GM20000 (cell line): ENCODE results near the gene PLAC1.

Source experiments
- DNase-seq: peaks from one replicate; pipeline ENCODE4 v3.0.0; 2012; ENCODE audit warnings: low spot score
- TF ChIP-seq, protein P1 (sequence below): IDR thresholded peaks from 2 replicates; pipeline ENCODE4 v1.5.1; 2012; ENCODE audit warnings: mild to moderate bottlenecking, control low read depth; ENCODE audit errors: extremely low read depth, missing control alignments

Gene PLAC1

DNA sequence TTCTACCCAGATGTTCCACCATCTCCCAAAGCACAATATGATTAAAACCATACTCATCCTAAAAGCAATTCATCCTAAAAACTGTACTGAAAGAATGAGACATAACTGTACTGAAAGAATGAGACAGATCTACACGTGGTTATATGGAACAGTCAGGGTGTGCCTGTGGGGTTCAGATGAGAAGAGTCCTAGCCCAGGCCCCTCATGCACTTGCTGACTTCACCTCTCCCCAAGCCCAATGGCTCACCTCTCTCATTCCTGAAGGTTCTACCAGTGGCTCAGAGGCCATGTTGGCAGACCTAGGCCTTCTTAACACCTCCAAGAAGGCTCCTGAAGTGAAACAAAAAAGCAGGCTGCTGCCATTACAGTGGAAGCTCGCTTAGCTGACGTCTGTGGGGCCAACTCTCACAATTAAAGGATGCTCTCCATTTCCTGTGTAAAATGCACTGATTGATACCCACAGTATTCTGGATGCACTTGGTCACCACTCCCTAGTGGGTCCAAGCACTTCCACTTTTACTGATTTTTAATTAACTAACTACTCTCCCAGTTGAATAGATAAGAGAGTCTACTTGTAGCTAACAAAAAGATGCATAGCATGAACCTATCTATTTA is 3.8 kb downstream of the PLAC1 start:
- TF ChIP-seq, protein P1, sequence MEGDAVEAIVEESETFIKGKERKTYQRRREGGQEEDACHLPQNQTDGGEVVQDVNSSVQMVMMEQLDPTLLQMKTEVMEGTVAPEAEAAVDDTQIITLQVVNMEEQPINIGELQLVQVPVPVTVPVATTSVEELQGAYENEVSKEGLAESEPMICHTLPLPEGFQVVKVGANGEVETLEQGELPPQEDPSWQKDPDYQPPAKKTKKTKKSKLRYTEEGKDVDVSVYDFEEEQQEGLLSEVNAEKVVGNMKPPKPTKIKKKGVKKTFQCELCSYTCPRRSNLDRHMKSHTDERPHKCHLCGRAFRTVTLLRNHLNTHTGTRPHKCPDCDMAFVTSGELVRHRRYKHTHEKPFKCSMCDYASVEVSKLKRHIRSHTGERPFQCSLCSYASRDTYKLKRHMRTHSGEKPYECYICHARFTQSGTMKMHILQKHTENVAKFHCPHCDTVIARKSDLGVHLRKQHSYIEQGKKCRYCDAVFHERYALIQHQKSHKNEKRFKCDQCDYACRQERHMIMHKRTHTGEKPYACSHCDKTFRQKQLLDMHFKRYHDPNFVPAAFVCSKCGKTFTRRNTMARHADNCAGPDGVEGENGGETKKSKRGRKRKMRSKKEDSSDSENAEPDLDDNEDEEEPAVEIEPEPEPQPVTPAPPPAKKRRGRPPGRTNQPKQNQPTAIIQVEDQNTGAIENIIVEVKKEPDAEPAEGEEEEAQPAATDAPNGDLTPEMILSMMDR, result no peak

DNA sequence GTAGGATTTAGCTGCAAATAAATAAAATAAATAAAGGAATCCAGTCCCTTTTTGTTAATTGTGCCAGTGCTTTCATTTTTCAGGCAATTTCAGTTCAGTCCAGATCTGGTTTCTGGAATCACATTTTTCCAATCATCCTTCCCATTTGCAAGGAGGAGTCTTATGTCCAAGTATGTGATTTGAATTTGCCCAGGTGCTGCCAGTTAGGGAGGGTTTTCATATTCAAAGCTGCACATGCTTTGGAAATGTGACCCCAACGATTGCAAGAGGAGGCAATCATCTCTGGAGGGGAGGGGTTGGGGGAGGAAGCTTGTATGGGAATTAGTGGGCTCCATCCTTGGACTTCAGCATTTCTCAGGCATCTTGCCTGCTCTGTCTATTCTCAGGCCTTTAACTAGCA is 4.4 kb downstream of the PLAC1 start:
- no peak for DNase-seq
- TF ChIP-seq, protein P1, result no peak

More for the DNA sequence above, 3.8 kb downstream of the PLAC1 start:
- no peak for DNase-seq

DNA sequence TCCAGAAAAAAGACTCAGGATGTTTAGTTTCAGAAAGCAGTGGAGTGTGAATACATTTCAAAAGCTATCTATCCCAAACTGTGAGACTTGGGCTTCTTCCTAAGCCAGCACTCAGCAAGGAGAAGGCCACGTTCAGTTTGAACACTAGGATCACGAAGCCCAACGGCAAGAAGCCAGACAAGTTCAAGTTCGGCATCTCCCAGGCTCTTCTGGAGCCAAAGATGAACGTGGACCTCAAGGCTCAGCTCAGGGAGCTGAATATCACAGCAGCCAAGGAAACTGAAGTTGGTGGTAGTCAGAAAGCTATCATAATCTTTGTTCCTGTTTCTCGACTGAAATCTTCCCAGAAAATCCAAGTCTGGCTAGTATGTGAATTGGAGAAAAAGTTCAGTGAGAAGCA is 7.6 kb downstream of the PLAC1 start:
- TF ChIP-seq, protein P1, result no peak
- no peak for DNase-seq

DNA sequence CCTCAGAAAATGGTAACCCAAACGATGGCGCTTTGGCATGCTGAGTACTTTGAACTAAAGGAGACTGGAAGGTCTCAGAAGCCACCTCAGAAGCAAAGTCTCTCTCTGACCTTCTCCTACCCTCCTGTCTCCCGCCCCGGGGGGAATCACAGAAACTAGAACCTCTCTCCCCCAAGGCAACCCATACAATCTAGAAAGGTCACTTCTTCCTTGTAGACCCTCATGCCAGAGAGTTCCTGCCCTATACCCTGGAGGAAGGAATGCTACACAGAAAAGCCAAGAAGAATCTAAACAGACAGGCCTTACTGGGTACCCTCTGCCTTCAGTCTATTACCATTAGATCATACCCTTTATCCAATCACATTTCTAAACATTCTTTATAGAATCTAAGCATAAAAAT is 8.5 kb downstream of the PLAC1 start:
- TF ChIP-seq, protein P1, result no peak
- DNase-seq, result no peak

DNA sequence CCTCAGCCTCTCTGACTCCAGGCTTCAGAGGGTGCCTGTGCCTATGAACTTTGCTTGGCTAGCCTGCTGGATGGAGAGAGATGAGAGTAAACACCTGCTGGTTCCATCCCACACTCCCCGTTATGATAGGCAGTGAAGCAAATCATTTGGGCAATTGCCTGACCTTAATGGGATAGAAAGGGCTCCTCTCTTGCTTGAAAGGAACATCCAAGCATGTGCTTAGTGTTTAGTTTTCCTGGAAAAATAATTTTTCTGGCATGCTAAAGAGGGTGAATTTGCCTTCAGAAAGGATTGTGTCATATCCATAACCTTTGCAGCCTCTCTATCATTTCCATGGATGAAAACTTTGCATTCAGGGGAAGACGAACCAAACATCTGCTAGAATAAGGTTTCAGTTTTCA is 10.8 kb downstream of the PLAC1 start:
- DNase-seq, result no peak
- TF ChIP-seq, protein P1, result no peak

DNA sequence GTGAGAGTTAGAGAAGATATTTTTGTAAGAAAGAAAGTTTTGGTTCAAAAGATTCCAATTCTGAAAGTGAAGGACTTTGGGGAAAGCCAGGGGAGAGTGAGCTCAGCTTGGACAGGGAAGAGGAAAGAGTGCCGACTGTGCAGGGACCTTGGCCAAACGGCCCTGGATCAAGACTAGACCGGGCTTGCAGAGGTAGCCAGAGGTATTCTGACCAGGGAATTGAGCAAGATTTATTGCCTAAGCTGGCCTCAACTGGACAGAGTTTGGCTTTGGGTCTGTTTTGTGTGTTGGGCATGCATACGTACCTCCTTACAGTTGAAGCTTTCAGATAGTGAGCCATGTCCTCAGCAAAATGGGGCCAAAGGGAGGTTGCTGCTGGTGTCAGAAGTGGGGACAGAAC is 11.6 kb downstream of the PLAC1 start:
- DNase-seq, result no peak
- TF ChIP-seq, protein P1, result no peak

DNA sequence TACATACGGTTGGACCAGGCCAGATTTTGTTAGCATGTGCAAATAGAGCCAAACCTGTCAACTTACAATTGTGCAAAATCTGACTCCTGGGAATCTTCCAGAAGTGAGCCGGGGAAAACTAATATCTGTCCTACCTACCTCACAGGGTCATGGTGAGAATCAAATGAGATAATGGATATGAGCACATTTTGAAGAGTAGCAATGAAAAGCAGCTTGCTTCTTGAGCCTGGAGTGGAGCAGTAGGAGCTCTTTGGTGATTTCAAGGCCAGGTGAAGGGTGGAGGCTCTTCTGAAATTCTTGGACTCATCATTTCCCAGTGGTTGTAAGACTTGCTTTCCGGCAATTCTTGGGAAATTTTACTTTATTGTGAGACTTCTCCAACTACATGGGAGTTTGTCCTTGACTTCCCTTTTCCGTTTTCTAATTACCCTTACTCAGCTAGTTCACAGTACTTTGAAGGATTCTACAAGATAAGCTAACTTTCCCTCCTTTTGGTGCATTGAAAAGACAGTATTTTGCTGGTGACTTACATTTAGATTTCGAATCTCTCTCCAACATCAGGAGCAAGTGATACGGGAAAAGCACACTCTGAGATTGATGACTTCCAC is 12.2 kb downstream of the PLAC1 start:
- DNase-seq, result no peak
- TF ChIP-seq, protein P1, result no peak
